NB4 (cell line): ENCODE results near the gene NUP210.

ENCODE experiments used
- MYC ChIP-seq: IDR thresholded peaks from 2 replicates; pipeline ENCODE4 v1.6.1; 2011; ENCODE audit warnings: low read depth, low read length
- POLR2A ChIP-seq: IDR thresholded peaks from 2 replicates; pipeline ENCODE4 v1.6.1; 2011; ENCODE audit warnings: mild to moderate bottlenecking; ENCODE audit not compliant: insufficient read length; ENCODE audit errors: extremely low read depth
- TF ChIP-seq, protein P1 (sequence below): IDR thresholded peaks from one replicate; pipeline ENCODE4 v1.5.1; 2012; ENCODE audit warnings: low read depth, low read length

DNA sequence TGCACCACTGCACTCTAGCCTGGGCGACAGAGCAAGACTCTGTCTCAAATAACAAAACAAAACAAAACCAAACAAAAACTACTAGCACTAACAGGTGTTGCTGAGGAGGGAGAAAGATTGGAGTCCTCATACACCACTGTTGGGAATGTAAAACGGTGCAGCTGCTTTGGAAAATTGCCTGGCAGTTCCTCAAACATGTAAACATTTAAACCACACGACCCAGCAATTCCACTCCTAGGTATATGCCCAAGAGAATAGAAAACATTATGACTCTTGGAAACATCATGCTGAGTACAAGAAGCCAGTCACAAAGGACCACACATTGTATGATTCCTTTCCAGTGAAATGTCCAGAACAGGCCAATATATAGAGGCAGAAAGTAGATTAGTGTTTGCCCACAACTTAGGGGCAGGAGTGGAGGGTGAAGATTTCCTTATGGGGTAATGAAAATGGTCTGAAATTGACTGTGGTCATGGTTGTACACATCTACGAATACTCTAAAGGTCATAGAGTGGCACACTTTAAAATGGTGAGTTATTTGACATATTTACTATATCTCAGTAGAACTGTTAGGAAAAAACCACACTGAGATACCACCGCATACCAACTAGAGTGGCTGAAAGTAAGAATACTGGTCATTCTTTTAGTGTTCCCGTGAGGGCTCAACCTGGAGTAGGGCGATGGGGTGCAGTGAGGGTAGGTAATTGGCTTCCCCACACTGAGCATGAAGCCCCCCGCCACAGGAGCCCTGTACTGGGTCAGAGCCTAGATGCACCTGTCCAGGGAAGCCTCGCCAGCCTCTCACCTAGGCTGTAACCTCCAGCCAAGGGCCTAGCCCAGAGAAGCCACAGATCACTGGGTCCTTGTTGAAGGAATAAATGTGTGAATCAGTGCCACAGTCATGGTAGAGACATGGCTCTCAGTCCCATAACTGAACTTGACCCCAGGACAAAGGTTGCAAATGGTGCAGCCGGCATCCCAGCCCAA is 131.1 kb downstream of the NUP210 start:
- TF ChIP-seq, protein P1, sequence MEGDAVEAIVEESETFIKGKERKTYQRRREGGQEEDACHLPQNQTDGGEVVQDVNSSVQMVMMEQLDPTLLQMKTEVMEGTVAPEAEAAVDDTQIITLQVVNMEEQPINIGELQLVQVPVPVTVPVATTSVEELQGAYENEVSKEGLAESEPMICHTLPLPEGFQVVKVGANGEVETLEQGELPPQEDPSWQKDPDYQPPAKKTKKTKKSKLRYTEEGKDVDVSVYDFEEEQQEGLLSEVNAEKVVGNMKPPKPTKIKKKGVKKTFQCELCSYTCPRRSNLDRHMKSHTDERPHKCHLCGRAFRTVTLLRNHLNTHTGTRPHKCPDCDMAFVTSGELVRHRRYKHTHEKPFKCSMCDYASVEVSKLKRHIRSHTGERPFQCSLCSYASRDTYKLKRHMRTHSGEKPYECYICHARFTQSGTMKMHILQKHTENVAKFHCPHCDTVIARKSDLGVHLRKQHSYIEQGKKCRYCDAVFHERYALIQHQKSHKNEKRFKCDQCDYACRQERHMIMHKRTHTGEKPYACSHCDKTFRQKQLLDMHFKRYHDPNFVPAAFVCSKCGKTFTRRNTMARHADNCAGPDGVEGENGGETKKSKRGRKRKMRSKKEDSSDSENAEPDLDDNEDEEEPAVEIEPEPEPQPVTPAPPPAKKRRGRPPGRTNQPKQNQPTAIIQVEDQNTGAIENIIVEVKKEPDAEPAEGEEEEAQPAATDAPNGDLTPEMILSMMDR: no peak
- TF ChIP-seq POLR2A (no peak), MYC (no peak)
